ENCODE results near the gene TOR3A. TPM values are rescaled to one million over a fixed set of nuclear protein-coding genes. Genes with fewer than 3 reads are reported as not detected.

The TOR3A gene
- total and polyA plus RNA-seq, 2 of the 13 experiments (the other 11 are each of a cell fraction or from before 2014, with no cell fraction given): 14.7 to 28.4 TPM

GRCh38 chr1:179082333-179082998 lies 596 bp downstream of the TOR3A start (continued):
- no peak for TF ChIP-seq PATZ1 (CRISPR knock-in tag; IDR thresholded peaks at IDR 0.05)
- TF ChIP-seq ZFAT (CRISPR knock-in tag; conservative IDR thresholded peaks at IDR 0.05): no peak
- no peak for TF ChIP-seq ARNT2 (CRISPR knock-in tag; IDR thresholded peaks at IDR 0.05; ENCODE audit: low read depth)
- TF ChIP-seq HMGXB4 (CRISPR knock-in tag; IDR thresholded peaks at IDR 0.05; ENCODE audit: borderline replicate concordance in 1 of 2, low read depth in 1 of 2): peak in 1 of 2 experiments; percentile 10; a peak in 2 of 4 replicates
- peak; percentile 14 for TF ChIP-seq HNRNPK (IDR thresholded peaks at IDR 0.05; ENCODE audit: low read depth, low read length, poor library complexity, severe bottlenecking)
- TF ChIP-seq ZNF318 (CRISPR knock-in tag; IDR thresholded peaks at IDR 0.05): 0 out of 2 replicates have a peak, but pooled peaks have one; percentile 36
- TF ChIP-seq U2AF1 (optimal IDR thresholded peaks at IDR 0.05; ENCODE audit: low read depth, low read length): peak; percentile 24
- TF ChIP-seq ZNF138 (CRISPR knock-in tag; IDR thresholded peaks at IDR 0.05; ENCODE audit: low read depth): peak; percentile 22; the same call in 1 of the 2 replicates
- peak; percentile 5; the same call in 1 of the 2 replicates for TF ChIP-seq KDM2A (CRISPR knock-in tag; IDR thresholded peaks at IDR 0.05; ENCODE audit: borderline replicate concordance, low read depth)
- TF ChIP-seq MIXL1 (CRISPR knock-in tag; IDR thresholded peaks at IDR 0.05): no peak
- peak; percentile 80; the same call in 1 of the 2 replicates for TF ChIP-seq TGIF2 (CRISPR knock-in tag; IDR thresholded peaks at IDR 0.05)
- TF ChIP-seq ZNF556 (CRISPR knock-in tag; IDR thresholded peaks at IDR 0.05; ENCODE audit: borderline replicate concordance): no peak
- TF ChIP-seq ZNF678 (CRISPR knock-in tag; IDR thresholded peaks at IDR 0.05): 0 out of 2 replicates have a peak, but pooled peaks have one; percentile 9
- TF ChIP-seq FOXK1 (CRISPR knock-in tag; IDR thresholded peaks at IDR 0.05; ENCODE audit: borderline replicate concordance, low read depth): no peak
- no peak for TF ChIP-seq TEF (CRISPR knock-in tag; IDR thresholded peaks at IDR 0.05)
- peak; percentile 11; the same call in 1 of the 2 replicates for TF ChIP-seq ZBTB38 (CRISPR knock-in tag; IDR thresholded peaks at IDR 0.05)

Measured in HepG2 (cell line).